HG03108 (cell line): ENCODE data around the gene EPB41.

Experiments used
- ATAC-seq: cut with Tn5 transposase; IDR thresholded peaks from one replicate; pipeline ENCODE4 v1.9.1; 2021; ENCODE audit warnings: moderate library complexity; ENCODE audit not compliant: unreplicated experiment

The EPB41 gene

GRCh38 chr1:28973596-28974421, 59.4 kb downstream of the EPB41 start:
- no peak for ATAC-seq

GRCh38 chr1:28974432-28974831, 60.1 kb downstream of the EPB41 start:
- no peak for ATAC-seq

- no peak for ATAC-seq
These were observed 61.9 kb downstream of the EPB41 start for GRCh38 chr1:28976248-28976647.

- ATAC-seq = no peak
These were observed 66.8 kb downstream of the EPB41 start for GRCh38 chr1:28981210-28981609.

DNA sequence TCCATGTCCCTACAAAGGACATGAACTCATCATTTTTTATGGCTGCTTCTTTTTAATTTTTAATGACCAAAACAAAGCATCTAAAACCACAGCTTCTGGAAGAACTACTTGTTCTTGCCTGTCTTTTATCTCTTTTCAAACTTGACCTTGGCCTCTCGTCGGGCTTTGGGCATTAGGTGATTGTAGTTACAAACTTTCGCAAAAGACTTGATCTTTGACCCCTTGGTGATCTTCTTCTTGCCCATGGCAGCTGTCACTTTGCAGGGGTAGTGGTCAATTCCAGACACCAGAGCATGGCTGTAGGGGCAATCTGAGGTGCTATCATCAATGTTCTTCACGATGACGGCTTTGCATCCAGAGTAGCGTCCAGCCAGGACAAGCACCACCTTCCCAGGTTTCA, 67.8 kb downstream of the EPB41 start:
- no peak for ATAC-seq

DNA sequence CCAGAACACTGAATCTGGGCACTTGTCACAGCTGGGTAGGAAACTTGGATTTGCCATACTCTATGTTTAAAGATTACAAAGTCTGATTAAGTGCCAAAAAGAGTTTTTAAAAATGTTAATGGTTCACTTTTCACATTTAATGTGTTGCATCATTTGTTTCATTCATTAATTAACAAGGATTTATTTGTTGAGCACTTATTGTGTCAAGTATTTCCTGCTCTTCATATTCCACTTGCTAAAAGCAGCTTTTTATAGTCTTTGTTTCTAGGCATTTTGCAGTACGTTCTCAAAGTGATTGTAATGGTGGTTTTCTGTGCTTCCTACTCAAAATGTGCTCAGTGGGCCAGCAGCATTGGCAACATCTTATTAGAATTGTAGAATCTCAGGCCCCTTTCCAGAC, 68.7 kb downstream of the EPB41 start:
- ATAC-seq = no peak

DNA sequence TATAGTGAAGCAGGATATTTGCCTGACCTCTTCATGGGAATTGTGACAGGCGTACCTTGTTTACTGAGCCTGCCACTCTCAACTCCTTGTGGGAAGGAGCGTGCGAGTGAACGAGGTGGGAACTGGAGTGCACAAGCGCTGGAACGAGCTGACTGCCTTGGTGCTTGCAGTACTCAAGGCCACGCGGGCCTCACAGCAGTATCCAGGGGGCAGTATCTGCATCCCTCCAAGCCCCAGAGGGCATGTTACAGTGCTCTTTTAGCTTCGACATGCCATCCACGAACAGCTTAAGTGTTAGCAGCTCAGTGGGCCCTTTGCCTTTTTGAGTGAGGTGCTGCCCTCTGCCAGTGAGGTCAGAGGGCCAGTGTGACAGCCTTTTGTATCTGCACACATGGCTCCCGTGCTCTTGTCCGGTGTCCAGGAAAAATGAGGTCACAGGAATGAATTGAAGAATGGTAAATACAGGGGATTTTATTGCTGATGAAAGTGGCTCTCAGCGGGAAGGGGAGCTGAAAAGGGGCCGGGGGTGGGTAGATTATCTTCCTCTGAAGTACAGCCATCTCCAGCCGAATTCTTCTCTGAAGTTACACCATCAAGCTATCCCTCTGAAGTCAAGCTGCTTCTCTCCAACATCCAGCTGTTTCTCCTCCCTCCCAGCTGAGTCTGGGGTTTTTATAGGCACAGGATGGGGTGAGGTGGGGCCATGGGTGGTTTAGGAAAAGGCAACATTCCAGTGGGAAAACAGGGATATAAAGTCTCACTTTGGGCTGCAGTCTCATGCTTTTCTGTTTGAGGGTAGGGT, 69.3 kb downstream of the EPB41 start:
- no peak for ATAC-seq

GRCh38 chr1:28984311-28984684, 69.9 kb downstream of the EPB41 start:
- no peak for ATAC-seq

GRCh38 chr1:28985427-28985826, 71.1 kb downstream of the EPB41 start:
- ATAC-seq = no peak

DNA sequence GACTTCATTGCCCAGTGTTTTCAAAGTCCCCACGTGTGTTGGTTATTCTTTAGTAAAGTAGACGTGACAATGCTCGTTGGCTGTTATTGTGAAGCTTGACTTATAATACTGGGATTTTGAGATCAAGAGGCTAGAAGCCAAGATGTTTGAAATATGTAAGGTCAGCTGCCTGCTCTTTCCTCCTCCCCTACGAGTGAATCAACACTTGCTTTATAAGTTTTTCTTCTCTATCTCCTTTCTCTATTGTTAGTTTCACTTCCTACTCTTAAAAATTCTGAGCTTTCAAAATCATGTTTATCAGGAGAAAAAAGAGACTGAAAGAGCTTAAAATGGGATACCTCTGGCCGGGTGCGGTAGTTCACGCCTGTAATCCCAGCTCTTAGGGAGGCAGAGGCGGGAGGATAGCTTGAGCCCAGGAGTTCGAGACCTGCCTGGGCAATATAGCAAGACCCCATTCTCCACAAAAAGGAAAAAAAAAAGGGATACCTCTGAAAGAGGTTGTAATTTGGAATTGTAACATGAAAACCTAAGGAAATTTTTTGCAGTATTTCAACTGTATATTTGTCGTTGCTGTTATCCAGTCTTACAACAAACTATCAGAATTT, 72.0 kb downstream of the EPB41 start:
- no peak for ATAC-seq

DNA sequence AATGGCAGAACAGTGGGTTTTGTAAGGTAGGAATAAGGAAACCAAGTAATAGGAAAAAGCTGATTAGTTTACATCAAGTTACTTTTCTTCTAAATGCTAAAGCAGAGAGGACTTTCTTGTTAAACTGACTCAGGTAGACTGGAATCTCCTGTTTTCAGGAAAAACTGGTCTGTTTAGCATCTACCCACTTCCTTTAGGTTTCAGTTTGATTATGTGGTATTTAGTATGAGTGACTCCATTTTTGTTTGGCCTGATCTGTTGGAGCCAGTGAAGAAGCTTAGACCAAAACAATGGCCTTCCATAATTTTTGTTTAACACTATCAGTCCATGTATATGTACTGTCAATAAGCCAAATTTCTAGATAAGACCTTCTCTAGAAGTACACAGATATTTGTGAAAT, 88.4 kb downstream of the EPB41 start:
- ATAC-seq = no peak

GRCh38 chr1:29004288-29004687, 89.9 kb downstream of the EPB41 start:
- ATAC-seq = no peak

DNA sequence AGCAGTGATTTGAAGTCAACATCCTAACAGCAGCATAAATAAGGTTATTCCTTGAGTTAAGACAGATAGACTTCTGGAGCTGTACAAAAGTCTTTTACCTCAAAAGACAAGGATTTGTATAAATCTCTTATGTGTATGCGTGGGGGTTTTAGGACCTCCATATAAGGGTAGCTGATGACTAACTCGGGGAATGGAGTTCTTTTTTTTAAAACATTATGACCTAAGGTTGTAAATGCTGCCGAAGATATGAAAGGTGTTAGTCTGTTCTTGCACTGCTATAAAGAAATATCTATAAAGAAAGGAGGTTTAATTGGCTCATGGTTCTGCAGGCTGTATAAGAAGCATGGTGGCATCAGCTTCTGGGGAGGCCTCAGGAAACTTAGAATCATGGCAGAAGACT, 90.4 kb downstream of the EPB41 start:
- no peak for ATAC-seq

- ATAC-seq = no peak
These were observed 97.4 kb downstream of the EPB41 start for GRCh38 chr1:29011775-29012174.

- ATAC-seq = no peak
These were observed 102.9 kb downstream of the EPB41 start for GRCh38 chr1:29017235-29017634.

GRCh38 chr1:29017975-29018712, 103.8 kb downstream of the EPB41 start:
- no peak for ATAC-seq

DNA sequence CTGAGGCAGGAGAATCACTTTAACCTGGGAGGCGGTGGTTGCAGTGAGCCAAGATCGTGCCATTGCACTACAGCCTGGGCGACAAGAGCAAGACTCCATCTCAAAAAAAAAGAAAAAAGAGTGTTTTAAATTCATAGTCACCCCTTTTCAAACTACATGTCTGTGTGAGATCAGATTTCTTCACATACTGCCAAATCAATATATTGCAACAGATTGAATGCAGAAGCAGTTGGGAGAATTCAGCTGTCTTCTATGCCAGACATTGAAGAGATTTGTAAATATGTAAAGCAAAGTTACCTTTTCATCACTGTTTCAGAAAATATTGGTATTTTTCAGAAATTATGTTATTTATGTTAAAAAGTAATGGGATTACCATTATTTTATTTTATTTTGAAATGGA, 108.3 kb downstream of the EPB41 start:
- no peak for ATAC-seq

DNA sequence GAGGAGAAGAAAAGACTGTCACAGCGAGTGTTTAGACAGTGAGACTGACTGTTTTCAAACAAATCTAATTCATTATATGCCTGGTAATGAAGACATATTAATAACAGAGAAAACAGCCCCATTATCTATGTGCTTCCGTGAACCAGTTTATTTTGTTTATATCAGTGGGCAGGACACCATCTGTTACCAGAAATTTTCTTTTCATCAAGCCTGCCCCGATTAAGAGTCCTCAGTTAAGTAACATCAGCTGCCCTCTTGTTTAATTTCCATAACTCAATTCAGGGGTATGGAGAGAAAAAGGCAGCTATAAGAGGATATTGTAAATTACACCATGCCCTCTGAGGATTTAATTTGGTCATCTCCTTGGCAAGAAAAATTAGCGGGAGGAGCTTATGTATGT, 115.3 kb downstream of the EPB41 start:
- ATAC-seq = no peak

- no peak for ATAC-seq
These were observed 118.5 kb downstream of the EPB41 start for GRCh38 chr1:29032841-29033240.

GRCh38 chr1:29033829-29034466, 119.6 kb downstream of the EPB41 start:
- no peak for ATAC-seq
